ENCODE measurements around the gene CEBPE.

CEBPE gene

GRCh38 chr14:23118506-23119362, at the start of gene CEBPE:
CEBPE (minus strand) TSS chr14:23119255; CDS start chr14:23119091, 164 bp downstream.
- no peak for DNase-seq (ENCODE audit: low read depth in 2 of 3, low spot score in 2 of 3)

GRCh38 chr14:23168246-23168645, 49.2 kb upstream of the CEBPE start:
- DNase-seq (ENCODE audit: low read depth in 2 of 3, low spot score in 2 of 3): no peak

GRCh38 chr14:23167116-23167847, 48.2 kb upstream of the CEBPE start:
- no peak for DNase-seq (ENCODE audit: low read depth in 2 of 3, low spot score in 2 of 3)

- no peak for DNase-seq (ENCODE audit: low read depth in 2 of 3, low spot score in 2 of 3)
Observed at GRCh38 chr14:23164949-23165348, 45.9 kb upstream of the CEBPE start.

GRCh38 chr14:23164250-23164649, 45.2 kb upstream of the CEBPE start:
- DNase-seq (ENCODE audit: low read depth in 2 of 3, low spot score in 2 of 3): no peak

GRCh38 chr14:23163830-23164229, 44.8 kb upstream of the CEBPE start:
- no peak for DNase-seq (ENCODE audit: low read depth in 2 of 3, low spot score in 2 of 3)

GRCh38 chr14:23162800-23163199, 43.7 kb upstream of the CEBPE start:
- DNase-seq (ENCODE audit: low read depth in 2 of 3, low spot score in 2 of 3): no peak

- DNase-seq (ENCODE audit: low read depth in 2 of 3, low spot score in 2 of 3): no peak
Observed at GRCh38 chr14:23162005-23162404, 43.0 kb upstream of the CEBPE start.

- DNase-seq (ENCODE audit: low read depth in 2 of 3, low spot score in 2 of 3): no peak
Observed at GRCh38 chr14:23160924-23161522, 42.0 kb upstream of the CEBPE start.

GRCh38 chr14:23159532-23159931, 40.5 kb upstream of the CEBPE start:
- no peak for DNase-seq (ENCODE audit: low read depth in 2 of 3, low spot score in 2 of 3)

GRCh38 chr14:23158779-23159178, 39.7 kb upstream of the CEBPE start:
- DNase-seq (ENCODE audit: low read depth in 2 of 3, low spot score in 2 of 3): no peak

GRCh38 chr14:23154964-23155587, 36.0 kb upstream of the CEBPE start:
- DNase-seq (ENCODE audit: low read depth in 2 of 3, low spot score in 2 of 3): no peak

GRCh38 chr14:23153851-23154796, 35.1 kb upstream of the CEBPE start:
- DNase-seq (ENCODE audit: low read depth in 2 of 3, low spot score in 2 of 3): no peak

- DNase-seq (ENCODE audit: low read depth in 2 of 3, low spot score in 2 of 3): no peak
Observed at GRCh38 chr14:23151342-23151741, 32.3 kb upstream of the CEBPE start.

- no peak for DNase-seq (ENCODE audit: low read depth in 2 of 3, low spot score in 2 of 3)
Observed at GRCh38 chr14:23149745-23150144, 30.7 kb upstream of the CEBPE start.

GRCh38 chr14:23148591-23149249, 29.7 kb upstream of the CEBPE start:
- no peak for DNase-seq (ENCODE audit: low read depth in 2 of 3, low spot score in 2 of 3)

GRCh38 chr14:23147676-23148075, 28.6 kb upstream of the CEBPE start:
- no peak for DNase-seq (ENCODE audit: low read depth in 2 of 3, low spot score in 2 of 3)

- DNase-seq (ENCODE audit: low read depth in 2 of 3, low spot score in 2 of 3): no peak
Observed at GRCh38 chr14:23146980-23147379, 27.9 kb upstream of the CEBPE start.

GRCh38 chr14:23146351-23146910, 27.4 kb upstream of the CEBPE start:
- no peak for DNase-seq (ENCODE audit: low read depth in 2 of 3, low spot score in 2 of 3)

Data from activated CD8-positive, alpha-beta memory T cell treated with anti-CD3 and anti-CD28 coated beads for 48 hours (primary cell).